NCI-H1417 treated with DMSO at 0.1 percent for 48 hours (cell line): ENCODE data around the gene LALBA.
"Not testable (repeated sequence)": the region's sequence is repeated elsewhere in the genome, so short reads cannot be mapped to it uniquely, and the experiment has no call there.

Experiments
- DNase-seq: peaks from one replicate; lab custom pipeline; 2025; lab: John Stamatoyannopoulos, UW

The LALBA gene

DNA sequence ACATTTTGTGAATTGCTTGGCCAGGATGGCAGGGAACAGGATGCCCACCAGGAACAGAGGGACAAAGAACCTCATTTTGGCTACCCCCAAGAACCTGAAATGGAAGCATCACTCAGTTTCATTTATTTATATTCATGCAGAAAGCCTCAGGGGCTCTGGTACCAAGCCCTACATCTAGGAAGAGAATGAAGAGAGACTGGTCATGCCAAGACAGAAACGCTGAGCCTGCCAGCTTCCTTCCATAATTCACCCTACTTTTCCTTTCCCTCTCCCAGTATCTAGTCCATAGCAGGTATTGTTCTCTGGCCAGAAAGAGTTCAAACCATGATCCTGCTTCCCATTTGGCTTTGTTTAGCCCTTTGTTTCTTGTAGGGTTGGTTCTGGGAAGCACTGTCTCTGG, at the start of gene LALBA:
TSS of gene LALBA (minus strand) at position 101 of the 400 bp plus-strand sequence. CDS start at position 75, 26 bp downstream.
- DNase-seq = no peak

DNA sequence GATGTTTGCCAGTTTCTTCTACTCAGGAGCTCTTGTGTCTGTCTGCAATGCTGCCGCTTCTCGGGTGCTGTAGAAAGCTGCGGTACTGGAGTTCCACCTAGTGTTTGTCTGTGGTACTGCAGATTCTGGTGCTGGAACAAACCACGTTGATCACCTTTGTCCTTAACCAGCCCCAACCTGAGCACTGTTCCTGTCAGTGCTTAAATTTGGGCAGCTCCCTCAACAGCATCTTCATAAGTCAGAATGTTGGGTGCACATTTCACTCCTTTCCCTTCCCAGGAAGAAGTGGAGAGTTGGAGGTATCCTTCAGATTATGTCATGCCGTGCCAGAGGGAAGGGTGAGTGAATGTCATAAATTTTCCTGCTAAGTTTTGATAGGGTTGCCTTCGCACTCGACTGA, 48.7 kb upstream of the LALBA start:
- DNase-seq = no peak

DNA sequence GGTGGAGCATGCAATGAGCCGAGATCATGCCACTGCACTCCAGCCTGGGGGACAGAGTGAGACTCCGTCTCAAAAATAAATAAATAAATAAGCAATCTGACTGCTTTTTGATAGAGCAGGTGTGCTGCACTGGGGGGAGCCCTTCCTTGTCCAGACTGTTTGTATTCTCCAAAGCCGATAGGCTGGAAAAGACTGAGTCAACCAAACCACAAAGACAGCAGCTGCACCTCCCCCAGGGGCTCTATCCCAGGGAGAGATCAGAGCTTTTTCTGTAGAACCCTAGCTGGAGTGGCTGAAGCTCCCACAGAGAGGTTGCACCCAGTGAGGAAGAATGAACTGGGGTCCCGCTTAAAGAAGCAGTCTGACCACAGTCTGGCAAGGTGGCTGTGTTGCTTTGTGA, 45.8 kb upstream of the LALBA start:
- no peak for DNase-seq

DNA sequence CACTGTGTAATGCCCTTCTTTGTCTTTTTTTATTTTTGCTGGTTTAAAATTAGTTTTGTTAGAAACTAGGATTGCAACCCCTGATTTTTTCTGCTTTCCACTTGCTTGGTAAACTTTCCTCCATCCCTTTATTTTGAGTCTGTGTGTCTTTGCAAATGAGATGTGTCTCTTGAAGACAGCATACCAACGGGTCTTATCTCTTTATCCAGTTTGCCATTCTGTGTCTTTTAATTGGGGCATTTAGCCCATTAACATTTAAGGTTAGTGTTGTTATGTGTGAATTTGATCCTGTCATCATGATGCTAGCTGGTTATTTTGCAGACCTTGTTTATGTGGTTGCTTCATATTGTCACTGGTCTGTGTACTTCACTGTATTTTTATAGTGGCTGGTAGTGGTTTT, 43.5 kb upstream of the LALBA start:
- no peak for DNase-seq

- DNase-seq = no peak
These were observed 32.5 kb upstream of the LALBA start for GRCh38 chr12:48602192-48602989.

- DNase-seq = no peak
These were observed 31.3 kb upstream of the LALBA start for GRCh38 chr12:48601013-48601756.

DNA sequence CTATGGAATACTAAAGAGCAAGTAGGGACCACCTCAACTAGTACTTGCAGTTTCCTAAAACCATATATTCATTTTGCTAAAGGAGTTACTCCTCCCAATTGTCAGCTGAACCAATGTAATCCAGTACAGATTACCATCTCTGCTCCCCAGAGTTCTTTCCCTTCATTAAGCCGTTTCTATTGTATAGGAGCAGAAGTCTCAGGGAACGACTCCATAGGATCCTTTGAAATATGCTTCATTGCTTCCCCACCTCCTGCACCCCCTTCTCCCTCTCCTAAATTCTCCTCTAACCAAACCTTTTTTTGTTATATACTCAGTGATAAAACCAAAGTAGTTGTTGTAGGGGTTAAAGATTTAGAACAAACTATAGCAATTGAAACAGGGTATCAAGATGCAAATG, 30.7 kb upstream of the LALBA start:
- DNase-seq = no peak

DNA sequence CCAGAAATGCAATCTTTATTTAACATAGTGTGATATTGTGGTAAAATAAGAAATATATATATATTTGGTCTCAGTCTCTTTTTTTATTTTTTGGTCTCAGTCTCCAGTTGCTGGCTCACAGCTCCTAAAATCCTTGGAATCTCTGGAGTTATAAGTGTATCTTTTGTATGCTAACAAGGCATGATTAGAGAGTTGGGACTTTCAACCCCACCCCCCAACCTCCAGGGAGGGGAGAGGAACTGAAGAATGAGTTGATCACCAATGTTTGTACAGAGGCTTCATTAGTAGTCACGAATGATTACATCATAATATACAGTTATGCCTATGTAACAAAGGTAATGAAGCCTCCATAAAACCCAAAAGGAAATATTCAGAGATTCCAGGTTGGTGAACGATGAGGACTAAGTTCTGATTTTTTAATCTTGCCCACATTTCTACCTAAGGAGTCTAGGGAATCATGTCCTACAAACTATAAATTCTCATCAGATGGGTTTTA, 22.8 kb upstream of the LALBA start:
- DNase-seq = no peak

- no peak for DNase-seq
These were observed 16.5 kb upstream of the LALBA start for GRCh38 chr12:48586361-48586760.

DNA sequence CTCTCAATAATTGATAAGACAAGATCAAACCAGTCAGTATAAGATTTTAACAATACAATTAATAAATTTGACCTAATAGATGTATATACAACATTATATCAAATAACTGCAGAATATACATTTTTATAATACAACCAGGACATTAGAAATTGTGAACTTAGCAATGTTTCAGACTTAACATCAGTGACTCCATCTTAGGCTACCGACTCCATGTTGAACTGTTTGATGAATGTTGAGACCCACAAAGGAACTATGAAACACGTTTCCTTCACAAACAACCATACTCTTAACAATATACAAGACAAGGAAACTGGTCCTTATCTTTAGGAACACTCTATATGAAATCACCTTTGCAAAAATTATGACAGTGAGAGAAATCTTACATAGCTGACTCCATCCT, 13.9 kb upstream of the LALBA start:
- DNase-seq = no peak

DNA sequence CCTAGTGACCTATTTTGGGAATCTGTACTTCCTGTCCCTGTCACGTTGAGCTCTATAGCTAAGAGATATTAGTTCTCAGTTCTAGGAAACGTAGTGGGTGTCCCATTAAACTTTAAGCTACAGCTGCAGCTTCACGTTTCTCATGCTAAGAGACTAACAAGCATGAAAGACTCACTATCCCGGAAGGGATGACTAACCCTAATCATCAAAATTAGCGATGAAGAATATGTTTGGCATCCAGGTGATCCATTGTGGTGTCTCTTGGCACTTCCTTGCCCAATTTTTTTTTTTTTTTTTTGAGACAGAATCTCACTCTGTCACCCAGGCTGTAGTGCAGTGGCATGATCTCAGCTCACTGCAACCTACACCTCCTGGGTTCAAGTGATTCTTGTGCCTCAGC, 11.0 kb upstream of the LALBA start:
- DNase-seq = no peak

GRCh38 chr12:48572326-48572725, 2.5 kb upstream of the LALBA start:
- DNase-seq = no peak

DNA sequence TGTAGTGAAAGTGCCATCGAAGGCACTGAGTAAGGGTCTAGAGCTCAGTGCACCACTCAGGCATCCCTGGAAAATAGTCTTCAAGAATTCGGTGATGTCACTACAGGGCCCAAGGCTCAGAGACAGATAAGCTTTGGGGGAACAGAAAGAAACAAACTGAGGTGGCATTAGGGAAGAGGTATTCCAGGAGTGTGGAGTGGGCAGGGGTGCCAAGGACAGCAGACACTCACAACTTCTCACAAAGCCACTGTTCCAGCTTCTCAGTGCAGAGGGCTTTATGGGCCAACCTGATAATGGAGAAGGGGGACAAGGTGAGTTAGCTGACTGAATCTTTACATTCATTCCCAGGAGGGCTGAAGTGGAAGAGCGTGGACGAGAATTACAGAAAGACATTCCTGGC, 2.1 kb downstream of the LALBA start:
- no peak for DNase-seq

GRCh38 chr12:48557919-48558318, 11.9 kb downstream of the LALBA start:
- DNase-seq = no peak

GRCh38 chr12:48556631-48557030, 13.2 kb downstream of the LALBA start:
- DNase-seq = no peak

- DNase-seq = not testable (repeated sequence)
These were observed 16.0 kb downstream of the LALBA start for GRCh38 chr12:48553666-48554343.

- DNase-seq = not testable (repeated sequence)
These were observed 18.2 kb downstream of the LALBA start for GRCh38 chr12:48551636-48552035.

GRCh38 chr12:48547012-48547411, 22.8 kb downstream of the LALBA start:
- not testable (repeated sequence) for DNase-seq

GRCh38 chr12:48545833-48546469, 23.9 kb downstream of the LALBA start:
- no peak for DNase-seq

DNA sequence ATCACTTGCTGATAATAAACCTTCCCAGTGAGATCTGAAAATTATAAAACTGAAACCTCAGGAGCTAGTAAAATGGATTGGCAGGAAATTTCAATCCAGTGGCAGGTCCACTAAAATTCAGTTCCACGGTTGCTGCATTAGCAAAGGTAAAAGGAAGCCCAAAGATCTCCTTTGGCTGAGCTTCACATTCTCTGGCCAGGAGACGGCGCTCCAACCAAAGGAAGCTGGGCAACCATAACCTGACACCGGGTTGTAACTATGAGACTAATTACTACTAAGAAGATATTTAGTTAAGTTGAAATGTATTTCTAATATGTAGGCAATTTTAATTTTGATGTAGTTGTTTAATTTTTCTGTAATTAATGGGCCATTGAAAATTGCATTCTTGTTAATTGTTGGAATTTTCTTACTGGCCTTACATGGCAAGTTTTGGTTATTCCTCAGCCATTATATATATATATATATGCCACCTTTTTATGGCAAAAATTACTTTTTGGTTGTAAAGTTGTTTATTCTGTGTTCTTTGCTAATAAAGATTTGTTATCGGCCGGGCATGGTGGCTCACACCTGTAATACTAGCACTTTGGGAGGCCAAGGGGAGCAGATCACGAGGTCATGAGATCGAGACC, 27.4 kb downstream of the LALBA start:
- no peak for DNase-seq

DNA sequence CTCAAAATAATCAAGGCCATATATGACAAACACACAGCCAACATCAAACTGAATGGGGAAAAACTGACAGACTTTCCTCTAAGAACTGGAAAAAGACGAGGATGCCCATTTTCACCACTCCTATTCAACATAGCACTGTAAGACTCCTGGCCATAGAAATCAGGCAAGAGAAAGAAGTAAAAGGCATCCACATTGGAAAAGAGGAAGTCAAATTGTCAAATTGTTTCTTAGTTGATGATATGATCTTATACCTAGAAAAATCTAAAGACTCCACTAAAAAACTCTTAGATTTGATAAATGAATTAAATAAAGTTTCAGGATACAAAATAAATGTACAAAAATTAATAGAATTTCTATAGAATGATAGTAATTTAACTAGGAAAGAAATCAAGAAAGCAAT, 33.2 kb downstream of the LALBA start:
- DNase-seq = no peak

DNA sequence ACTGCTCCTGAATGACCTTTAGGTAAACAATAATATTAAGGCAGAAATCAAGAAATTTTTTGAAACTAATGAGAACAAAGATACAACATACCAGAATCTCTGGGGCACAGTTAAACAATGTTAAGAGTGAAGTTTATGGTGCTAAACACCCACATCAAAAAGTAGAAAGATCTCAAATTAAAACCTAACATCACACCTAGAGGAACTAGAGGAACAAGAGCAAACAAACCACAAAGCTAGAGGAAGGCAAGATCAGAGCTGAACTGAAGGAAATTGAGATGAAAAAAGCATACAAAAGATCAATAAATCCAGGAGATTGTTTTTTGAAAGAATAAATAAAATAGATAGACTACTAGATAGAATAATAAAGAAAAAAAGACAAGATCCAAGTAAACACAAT, 37.2 kb downstream of the LALBA start:
- no peak for DNase-seq
